Type B pancreatic cell (in vitro differentiated cells): ENCODE data around the gene TSPAN1. TPM values are rescaled to one million over a fixed set of nuclear protein-coding genes. Genes with fewer than 3 reads are reported as not detected.
"Not testable (repeated sequence)": the region's sequence is repeated elsewhere in the genome, so short reads cannot be mapped to it uniquely, and the experiment has no call there.

Experiments
- DNase-seq: peaks from one replicate; pipeline ENCODE4 v3.0.0; 2021; ENCODE audit warnings: mixed read lengths; ENCODE audit not compliant: unreplicated experiment; ENCODE audit errors: extremely low spot score
- H3K27ac Mint-ChIP-seq: 2 replicates; pipeline ENCODE4 v1.8.0; 2021; ENCODE audit warnings: mild to moderate bottlenecking, mixed read lengths
- H3K27me3 Mint-ChIP-seq: 2 replicates; pipeline ENCODE4 v1.8.0; 2021; ENCODE audit warnings: mixed read lengths
- H3K36me3 Mint-ChIP-seq: 2 replicates; pipeline ENCODE4 v1.8.0; 2021; ENCODE audit warnings: mixed read lengths
- H3K4me1 Mint-ChIP-seq: one replicate; pipeline ENCODE4 v1.8.0; 2021; ENCODE audit warnings: mixed read lengths; ENCODE audit not compliant: unreplicated experiment
- H3K4me3 Mint-ChIP-seq: 2 replicates; pipeline ENCODE4 v1.8.0; 2021; ENCODE audit warnings: mild to moderate bottlenecking, mixed read lengths
- H3K9me3 Mint-ChIP-seq: 2 replicates; pipeline ENCODE4 v1.8.0; 2021; ENCODE audit warnings: mixed read lengths
- CTCF ChIP-seq: fragments of 200-600 bp; sonication (generic); conservative IDR thresholded peaks from 2 replicates; pipeline ENCODE4 v1.5.0; 2021; ENCODE audit warnings: antibody characterized with exemption, mild to moderate bottlenecking
- total RNA-seq: library from RNA; stranded (reverse); gene quantifications from 2 replicates; pipeline ENCODE4 v1.2.1, GENCODE V29; 2021; ENCODE audit warnings: low replicate concordance

TSPAN1 gene
- total RNA-seq, 1 donor from 2014 or later = 27.6 TPM

- Mint-ChIP-seq H3K27ac (no peak overlapping the region), H3K4me1 (peaks cover 15% of the 10 kb centered on the region), H3K9me3 (no peaks in the 10 kb centered on the region), H3K4me3 (no peak overlapping the region), H3K27me3 (no peaks in the 10 kb centered on the region), H3K36me3 (no peaks in the 10 kb centered on the region)
- no peak for TF ChIP-seq CTCF
- no peak for DNase-seq
These were observed 50.1 kb downstream of the TSPAN1 start for GRCh38 chr1:46224966-46225365.

GRCh38 chr1:46231231-46231630 is 56.3 kb downstream of the TSPAN1 start:
- not testable (repeated sequence) for H3K4me1 Mint-ChIP-seq, H3K27ac Mint-ChIP-seq, H3K27me3 Mint-ChIP-seq, H3K4me3 Mint-ChIP-seq, H3K36me3 Mint-ChIP-seq, DNase-seq, H3K9me3 Mint-ChIP-seq

Other genes with a start within 250 kb of the TSPAN1 start
- 14.0 and 47.5 TPM in 2 replicates for gene PIK3R3, start 42.5 kb upstream of the TSPAN1 start, total RNA-seq
- gene P3R3URF, start 1.4 kb downstream of the TSPAN1 start, total RNA-seq = not detected in 2 replicates
- gene POMGNT1, start 23.3 kb downstream of the TSPAN1 start, total RNA-seq = 50.7 and 74.0 TPM in 2 replicates
- 0.48 and 2.8 TPM in 2 replicates for gene LURAP1, start 28.2 kb downstream of the TSPAN1 start, total RNA-seq
- 9.6 and 22.9 TPM in 2 replicates for gene RAD54L, start 72.7 kb downstream of the TSPAN1 start, total RNA-seq
- 85.6 and 89.9 TPM in 2 replicates for gene LRRC41, start 128.5 kb downstream of the TSPAN1 start, total RNA-seq
- gene UQCRH, start 128.6 kb downstream of the TSPAN1 start, total RNA-seq = 335 and 403 TPM in 2 replicates
- 22.4 and 26.6 TPM in 2 replicates for gene NSUN4, start 165.7 kb downstream of the TSPAN1 start, total RNA-seq
- 30.8 and 32.0 TPM in 2 replicates for gene FAAH, start 219.2 kb downstream of the TSPAN1 start, total RNA-seq